Measurements from ENCODE around the gene TSPEAR.

TSPEAR gene

DNA sequence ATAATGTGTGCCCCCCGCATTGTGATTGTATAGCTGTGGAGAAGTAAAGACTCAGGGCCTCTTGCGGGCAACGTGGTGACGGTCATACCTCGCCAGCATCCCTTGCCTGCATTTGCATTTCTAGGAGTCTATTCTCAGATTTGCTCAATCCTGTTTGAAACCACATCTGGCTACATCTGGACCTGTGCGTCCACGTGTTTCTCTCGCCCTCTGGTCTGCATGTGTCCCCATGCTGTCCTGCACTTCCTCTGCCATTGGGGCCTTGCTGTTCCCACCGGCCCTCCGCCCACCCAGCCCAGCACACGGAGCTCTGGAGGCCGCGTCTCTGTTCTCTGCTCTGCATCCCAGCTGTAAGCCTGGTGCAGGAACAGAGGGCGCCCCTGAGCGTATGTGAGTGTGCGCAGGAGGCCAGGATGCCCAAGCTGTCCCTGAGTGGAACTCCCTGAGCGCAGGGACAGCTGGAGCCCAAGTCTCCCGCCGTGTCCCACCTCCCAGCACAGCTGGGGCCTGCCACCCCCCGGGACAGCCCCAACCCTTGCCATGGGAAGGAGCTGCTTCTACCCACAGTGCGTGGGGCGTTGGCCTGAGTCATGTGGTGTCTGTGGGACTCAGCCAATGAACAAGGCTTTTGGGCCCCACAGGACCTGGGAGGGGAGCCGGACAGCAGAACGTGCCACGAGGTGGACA lies 161.7 kb downstream of the TSPEAR start:
- H3K9me3 ChIP-seq (ENCODE audit: control insufficient read depth in 1 of 2, low read length in 2 of 2), result peaks cover 0 to 7% of the 10 kb centered on the region in 2 donors
- H3K36me3 ChIP-seq (ENCODE audit: control insufficient read depth in 1 of 2, insufficient read depth in 2 of 2, low read length in 2 of 2), result no peaks in the 10 kb centered on the region
- no peaks in the 10 kb centered on the region for H3K4me1 ChIP-seq (ENCODE audit: control insufficient read depth in 1 of 2, insufficient read depth in 2 of 2, low read length in 2 of 2)
- no peak overlapping the region for H3K27ac ChIP-seq (ENCODE audit: low read depth, low read length)
- no peak overlapping the region for H3K9ac ChIP-seq (ENCODE audit: low read depth in 1 of 2, low read length in 2 of 2)
- no peak overlapping the region for H3K4me3 ChIP-seq (ENCODE audit: low read depth in 1 of 2, low read length in 2 of 2)
- H3K27me3 ChIP-seq (ENCODE audit: control insufficient read depth in 1 of 2, insufficient read depth in 2 of 2, low read length in 2 of 2), result peaks cover 0 to 4% of the 10 kb centered on the region in 2 donors

DNA sequence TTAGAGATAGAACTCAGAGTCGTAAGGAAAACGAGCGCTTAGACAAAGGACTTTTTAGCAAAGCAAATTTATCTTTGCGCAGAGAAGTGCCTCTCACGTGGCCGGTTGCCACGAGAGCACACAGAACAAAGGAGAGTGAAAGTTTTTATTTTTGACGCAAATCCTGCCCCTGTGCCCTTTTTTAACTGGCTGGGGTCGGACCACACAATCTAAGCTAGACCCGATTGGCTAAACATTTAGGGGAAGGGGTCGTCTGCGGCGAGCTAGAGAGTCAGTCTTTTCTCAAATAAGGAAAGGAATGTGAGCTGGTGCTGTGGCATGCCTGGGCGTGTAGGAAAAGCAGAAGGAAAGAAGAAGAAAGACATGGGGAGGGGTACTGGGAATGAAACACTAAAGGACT lies 162.4 kb downstream of the TSPEAR start:
- no peak overlapping the region for H3K9ac ChIP-seq (ENCODE audit: low read depth in 1 of 2, low read length in 2 of 2)
- H3K4me3 ChIP-seq (ENCODE audit: low read depth in 1 of 2, low read length in 2 of 2), result no peak overlapping the region
- peaks cover 0 to 7% of the 10 kb centered on the region in 2 donors for H3K9me3 ChIP-seq (ENCODE audit: control insufficient read depth in 1 of 2, low read length in 2 of 2)
- H3K27ac ChIP-seq (ENCODE audit: low read depth, low read length), result no peak overlapping the region
- H3K27me3 ChIP-seq (ENCODE audit: control insufficient read depth in 1 of 2, insufficient read depth in 2 of 2, low read length in 2 of 2), result peaks cover 0 to 4% of the 10 kb centered on the region in 2 donors
- H3K36me3 ChIP-seq (ENCODE audit: control insufficient read depth in 1 of 2, insufficient read depth in 2 of 2, low read length in 2 of 2), result no peaks in the 10 kb centered on the region
- no peaks in the 10 kb centered on the region for H3K4me1 ChIP-seq (ENCODE audit: control insufficient read depth in 1 of 2, insufficient read depth in 2 of 2, low read length in 2 of 2)

- H3K36me3 ChIP-seq (ENCODE audit: control insufficient read depth in 1 of 2, insufficient read depth in 2 of 2, low read length in 2 of 2), result no peaks in the 10 kb centered on the region
These were observed 163.0 kb downstream of the TSPEAR start for GRCh38 chr21:44548381-44548780.

GRCh38 chr21:44547656-44548331 lies 163.6 kb downstream of the TSPEAR start:
- H3K9ac ChIP-seq (ENCODE audit: low read depth in 1 of 2, low read length in 2 of 2), result no peak overlapping the region
- no peak overlapping the region for H3K27ac ChIP-seq (ENCODE audit: low read depth, low read length)
- H3K9me3 ChIP-seq (ENCODE audit: control insufficient read depth in 1 of 2, low read length in 2 of 2), result peaks cover 0 to 18% of the 10 kb centered on the region in 2 donors
- no peaks in the 10 kb centered on the region for H3K36me3 ChIP-seq (ENCODE audit: control insufficient read depth in 1 of 2, insufficient read depth in 2 of 2, low read length in 2 of 2)
- H3K4me3 ChIP-seq (ENCODE audit: low read depth in 1 of 2, low read length in 2 of 2), result no peak overlapping the region
- H3K4me1 ChIP-seq (ENCODE audit: control insufficient read depth in 1 of 2, insufficient read depth in 2 of 2, low read length in 2 of 2), result no peaks in the 10 kb centered on the region
- peaks cover 0 to 4% of the 10 kb centered on the region in 2 donors for H3K27me3 ChIP-seq (ENCODE audit: control insufficient read depth in 1 of 2, insufficient read depth in 2 of 2, low read length in 2 of 2)

More at GRCh38 chr21:44548381-44548780, 163.0 kb downstream of the TSPEAR start:
- Histone ChIP-seq H3K4me1 (ENCODE audit: control insufficient read depth in 1 of 2, insufficient read depth in 2 of 2, low read length in 2 of 2) (no peaks in the 10 kb centered on the region), H3K27ac (ENCODE audit: low read depth, low read length) (no peak overlapping the region), H3K27me3 (ENCODE audit: control insufficient read depth in 1 of 2, insufficient read depth in 2 of 2, low read length in 2 of 2) (peaks cover 0 to 4% of the 10 kb centered on the region in 2 donors), H3K9me3 (ENCODE audit: control insufficient read depth in 1 of 2, low read length in 2 of 2) (peaks cover 0 to 12% of the 10 kb centered on the region in 2 donors), H3K9ac (ENCODE audit: low read depth in 1 of 2, low read length in 2 of 2) (no peak overlapping the region), H3K4me3 (ENCODE audit: low read depth in 1 of 2, low read length in 2 of 2) (no peak overlapping the region)

- Histone ChIP-seq H3K4me1 (ENCODE audit: control insufficient read depth in 1 of 2, insufficient read depth in 2 of 2, low read length in 2 of 2) (no peaks in the 10 kb centered on the region), H3K4me3 (ENCODE audit: low read depth in 1 of 2, low read length in 2 of 2) (no peak overlapping the region), H3K36me3 (ENCODE audit: control insufficient read depth in 1 of 2, insufficient read depth in 2 of 2, low read length in 2 of 2) (no peaks in the 10 kb centered on the region), H3K27me3 (ENCODE audit: control insufficient read depth in 1 of 2, insufficient read depth in 2 of 2, low read length in 2 of 2) (peaks cover 0 to 4% of the 10 kb centered on the region in 2 donors), H3K27ac (ENCODE audit: low read depth, low read length) (no peak overlapping the region), H3K9ac (ENCODE audit: low read depth in 1 of 2, low read length in 2 of 2) (no peak overlapping the region), H3K9me3 (ENCODE audit: control insufficient read depth in 1 of 2, low read length in 2 of 2) (peaks cover 0 to 23% of the 10 kb centered on the region in 2 donors)
These were observed 166.8 kb downstream of the TSPEAR start for GRCh38 chr21:44544566-44544965.

DNA sequence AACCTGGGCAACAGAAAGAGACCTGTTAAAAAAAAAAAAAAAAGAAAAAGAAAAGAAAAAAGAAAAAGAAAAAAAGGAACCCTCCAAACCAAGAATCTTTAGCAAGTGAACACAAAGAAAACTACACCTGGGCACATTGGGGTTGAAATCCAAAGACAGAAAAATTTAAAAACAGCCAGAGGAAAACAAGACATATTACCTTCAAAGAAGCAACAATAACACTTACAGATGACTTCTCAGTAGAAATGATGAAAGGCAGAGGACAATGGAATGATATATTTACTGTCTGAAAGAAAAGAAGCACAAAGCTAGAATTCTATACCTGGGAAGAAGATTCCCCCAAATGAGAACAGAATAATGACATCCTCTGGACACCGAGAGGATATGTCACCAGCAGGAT lies 168.7 kb downstream of the TSPEAR start:
- Histone ChIP-seq H3K4me1 (ENCODE audit: control insufficient read depth in 1 of 2, insufficient read depth in 2 of 2, low read length in 2 of 2) (no peaks in the 10 kb centered on the region), H3K4me3 (ENCODE audit: low read depth in 1 of 2, low read length in 2 of 2) (no peak overlapping the region), H3K36me3 (ENCODE audit: control insufficient read depth in 1 of 2, insufficient read depth in 2 of 2, low read length in 2 of 2) (no peaks in the 10 kb centered on the region), H3K9me3 (ENCODE audit: control insufficient read depth in 1 of 2, low read length in 2 of 2) (peaks cover 0 to 23% of the 10 kb centered on the region in 2 donors), H3K27me3 (ENCODE audit: control insufficient read depth in 1 of 2, insufficient read depth in 2 of 2, low read length in 2 of 2) (no peaks in the 10 kb centered on the region), H3K9ac (ENCODE audit: low read depth in 1 of 2, low read length in 2 of 2) (no peak overlapping the region), H3K27ac (ENCODE audit: low read depth, low read length) (no peak overlapping the region)

- no peak overlapping the region for H3K4me3 ChIP-seq (ENCODE audit: low read depth in 1 of 2, low read length in 2 of 2)
- H3K27ac ChIP-seq (ENCODE audit: low read depth, low read length), result no peak overlapping the region
- H3K9me3 ChIP-seq (ENCODE audit: control insufficient read depth in 1 of 2, low read length in 2 of 2), result peaks cover 0 to 17% of the 10 kb centered on the region in 2 donors
- no peaks in the 10 kb centered on the region for H3K36me3 ChIP-seq (ENCODE audit: control insufficient read depth in 1 of 2, insufficient read depth in 2 of 2, low read length in 2 of 2)
- no peaks in the 10 kb centered on the region for H3K4me1 ChIP-seq (ENCODE audit: control insufficient read depth in 1 of 2, insufficient read depth in 2 of 2, low read length in 2 of 2)
- H3K9ac ChIP-seq (ENCODE audit: low read depth in 1 of 2, low read length in 2 of 2), result no peak overlapping the region
- H3K27me3 ChIP-seq (ENCODE audit: control insufficient read depth in 1 of 2, insufficient read depth in 2 of 2, low read length in 2 of 2), result no peaks in the 10 kb centered on the region
These were observed 170.6 kb downstream of the TSPEAR start for GRCh38 chr21:44540741-44541288.

GRCh38 chr21:44539991-44540666 lies 171.2 kb downstream of the TSPEAR start, which contains the start of gene KRTAP10-1:
TSS of gene KRTAP10-1 (minus strand) at chr21:44540195. CDS start at chr21:44540150, 45 bp downstream.
- H3K4me3 ChIP-seq (ENCODE audit: low read depth in 1 of 2, low read length in 2 of 2), result no peak within 1 kb of the TSS
- no peaks in the 10 kb centered on the region for H3K4me1 ChIP-seq (ENCODE audit: control insufficient read depth in 1 of 2, insufficient read depth in 2 of 2, low read length in 2 of 2)
- peaks cover 0 to 17% of the 10 kb centered on the region in 2 donors for H3K9me3 ChIP-seq (ENCODE audit: control insufficient read depth in 1 of 2, low read length in 2 of 2)
- no peak within 1 kb of the TSS for H3K27ac ChIP-seq (ENCODE audit: low read depth, low read length)
- no peaks in the 10 kb centered on the region for H3K27me3 ChIP-seq (ENCODE audit: control insufficient read depth in 1 of 2, insufficient read depth in 2 of 2, low read length in 2 of 2)
- no peak within 1 kb of the TSS for H3K9ac ChIP-seq (ENCODE audit: low read depth in 1 of 2, low read length in 2 of 2)
- no peaks in the 10 kb centered on the region for H3K36me3 ChIP-seq (ENCODE audit: control insufficient read depth in 1 of 2, insufficient read depth in 2 of 2, low read length in 2 of 2)

GRCh38 chr21:44539046-44539445 lies 172.3 kb downstream of the TSPEAR start:
- H3K9ac ChIP-seq (ENCODE audit: low read depth in 1 of 2, low read length in 2 of 2), result no peak overlapping the region
- no peak overlapping the region for H3K4me3 ChIP-seq (ENCODE audit: low read depth in 1 of 2, low read length in 2 of 2)
- H3K27ac ChIP-seq (ENCODE audit: low read depth, low read length), result no peak overlapping the region
- H3K36me3 ChIP-seq (ENCODE audit: control insufficient read depth in 1 of 2, insufficient read depth in 2 of 2, low read length in 2 of 2), result no peaks in the 10 kb centered on the region
- no peaks in the 10 kb centered on the region for H3K27me3 ChIP-seq (ENCODE audit: control insufficient read depth in 1 of 2, insufficient read depth in 2 of 2, low read length in 2 of 2)
- H3K9me3 ChIP-seq (ENCODE audit: control insufficient read depth in 1 of 2, low read length in 2 of 2), result peaks cover 0 to 17% of the 10 kb centered on the region in 2 donors
- no peaks in the 10 kb centered on the region for H3K4me1 ChIP-seq (ENCODE audit: control insufficient read depth in 1 of 2, insufficient read depth in 2 of 2, low read length in 2 of 2)
